GM12878 (cell line): ENCODE measurements around the gene CBLB.

Experiments
- CTCF ChIP-seq, 3 experiments: IDR thresholded peaks in 2 of 3; conservative IDR thresholded peaks in 1 of 3; 2 replicates each; pipeline ENCODE4 v1.5.1; 2011; ENCODE audit warnings: low read depth in 3 of 3, low read length in 3 of 3, mild to moderate bottlenecking in 3 of 3, control low read depth in 2 of 3, moderate library complexity in 2 of 3, inconsistent platforms in 1 of 3, mixed read lengths in 1 of 3; ENCODE audit not compliant: control insufficient read depth in 2 of 3, insufficient read depth in 1 of 3; ENCODE audit errors: extremely low read depth in 1 of 3
- EZH2 ChIP-seq: IDR thresholded peaks from 2 replicates; pipeline ENCODE4 v1.6.1; 2012; ENCODE audit warnings: low read depth, mild to moderate bottlenecking, control low read depth, inconsistent platforms, low read length, borderline replicate concordance; ENCODE audit not compliant: control insufficient read depth
- HDAC6 ChIP-seq: fragments of 200-600 bp; sonication (generic); IDR thresholded peaks from one replicate; pipeline ENCODE4 v1.8.0; 2017; ENCODE audit warnings: antibody characterized with exemption; ENCODE audit not compliant: unreplicated experiment
- MAX ChIP-seq: IDR thresholded peaks from 2 replicates; pipeline ENCODE4 v1.6.1; 2012; ENCODE audit warnings: low read depth, low read length, improper control_type of control experiment
- MEF2A ChIP-seq: IDR thresholded peaks from 2 replicates; pipeline ENCODE4 v1.6.1; 2011; ENCODE audit warnings: low read depth, mild to moderate bottlenecking, low read length, moderate library complexity; ENCODE audit not compliant: insufficient read depth
- SMC3 ChIP-seq: IDR thresholded peaks from 2 replicates; pipeline ENCODE4 v1.6.1; 2011; ENCODE audit warnings: low read length, improper control_type of control experiment, borderline replicate concordance

- TF ChIP-seq HDAC6 (no peak), CTCF (IDR thresholded peaks at IDR 0.05 in 2 of 3, conservative IDR thresholded peaks at IDR 0.05 in 1 of 3; ENCODE audit: control insufficient read depth in 2 of 3, extremely low read depth in 1 of 3, insufficient read depth in 1 of 3, low read depth in 3 of 3, low read length in 3 of 3) (no peak), MAX (no peak), MEF2A (no peak), EZH2 (no peak), SMC3 (no peak)
These were observed 34.0 kb downstream of the CBLB start for GRCh38 chr3:105834768-105835167.
